ENCODE measurements around the gene FBXO31.
"Not testable (repeated sequence)": the region's sequence is repeated elsewhere in the genome, so short reads cannot be mapped to it uniquely, and the experiment has no call there.

Gene FBXO31

GRCh38 chr16:87411375-87412271 is 28.0 kb upstream of the FBXO31 start:
- DNase-seq, result no peak

DNA sequence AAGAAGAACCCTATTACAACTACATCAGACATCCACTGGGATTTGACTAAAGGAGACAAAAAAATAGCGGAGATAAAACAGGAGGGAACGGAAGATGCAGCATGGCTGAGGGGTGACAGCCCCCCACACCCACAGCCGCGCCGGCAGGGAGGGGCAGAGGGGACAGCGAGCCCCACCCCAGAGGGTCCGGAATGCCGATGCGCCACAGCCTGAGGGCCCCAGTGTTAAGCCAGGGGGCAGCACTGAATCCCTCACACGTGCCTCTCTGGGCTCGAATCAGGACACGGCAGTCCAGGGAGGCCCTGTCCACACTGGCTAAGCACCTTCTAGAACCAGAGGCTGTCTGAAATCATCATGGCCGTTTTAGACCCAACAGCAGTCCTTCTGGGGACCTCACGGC is 27.4 kb upstream of the FBXO31 start:
- no peak for DNase-seq

DNA sequence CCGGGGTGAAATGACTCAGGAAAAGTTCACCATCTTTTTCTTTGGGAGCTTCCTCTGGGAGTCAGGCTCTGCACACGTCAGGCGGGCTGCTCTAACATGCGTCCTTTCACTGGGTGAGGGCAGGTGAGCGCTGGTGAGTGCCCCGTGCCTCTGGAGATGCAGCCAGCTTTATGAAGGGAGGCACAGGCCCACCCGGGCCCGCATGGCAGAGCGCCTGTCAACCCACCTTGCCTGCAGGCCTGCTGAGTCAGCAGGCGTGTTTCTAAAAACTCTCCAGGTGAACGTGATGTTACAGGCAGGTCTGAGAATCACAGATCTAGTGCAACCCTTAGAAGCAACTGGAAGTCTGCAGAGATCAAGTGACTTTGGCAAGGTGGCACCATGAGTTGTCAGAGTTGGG is 27.0 kb upstream of the FBXO31 start:
- DNase-seq, result no peak

DNA sequence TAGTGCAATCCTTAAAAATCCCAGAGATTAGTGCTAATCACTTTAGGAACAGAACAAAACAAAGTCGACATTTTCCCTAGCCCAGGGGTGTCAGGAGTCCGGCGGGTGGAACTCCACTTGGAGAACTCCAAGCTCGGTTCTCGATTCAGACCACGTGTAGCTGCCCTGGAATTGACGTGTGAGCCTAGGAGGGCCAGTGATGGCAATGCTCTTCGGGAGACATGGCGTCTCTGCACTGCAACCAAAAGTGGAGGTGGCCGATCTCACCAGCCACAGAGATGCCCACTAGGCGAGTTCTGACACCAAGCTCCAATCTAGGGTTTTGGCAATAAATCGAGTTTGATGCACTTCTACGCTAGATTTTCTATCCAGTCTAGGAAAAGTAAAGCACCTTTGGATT is 26.2 kb upstream of the FBXO31 start:
- no peak for DNase-seq

DNA sequence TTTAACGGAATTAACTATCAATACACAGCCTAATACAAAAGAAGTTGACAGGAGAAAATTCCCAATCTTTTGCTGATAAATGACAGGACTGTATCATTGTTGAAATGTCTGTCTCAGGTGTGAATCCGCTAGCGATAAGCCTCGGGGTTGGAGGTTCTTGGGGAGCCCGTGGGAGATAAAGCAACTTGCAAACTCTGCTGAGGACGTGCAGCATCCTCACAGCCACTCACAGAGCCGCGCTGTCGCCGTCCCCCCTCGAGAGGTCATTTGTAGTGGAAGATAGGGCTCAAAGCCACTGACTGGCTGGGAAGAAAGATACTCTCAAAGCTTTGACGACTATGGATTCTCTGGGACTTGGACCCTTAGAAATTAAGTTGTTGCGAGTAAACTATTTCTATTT is 25.6 kb upstream of the FBXO31 start:
- DNase-seq, result no peak

DNA sequence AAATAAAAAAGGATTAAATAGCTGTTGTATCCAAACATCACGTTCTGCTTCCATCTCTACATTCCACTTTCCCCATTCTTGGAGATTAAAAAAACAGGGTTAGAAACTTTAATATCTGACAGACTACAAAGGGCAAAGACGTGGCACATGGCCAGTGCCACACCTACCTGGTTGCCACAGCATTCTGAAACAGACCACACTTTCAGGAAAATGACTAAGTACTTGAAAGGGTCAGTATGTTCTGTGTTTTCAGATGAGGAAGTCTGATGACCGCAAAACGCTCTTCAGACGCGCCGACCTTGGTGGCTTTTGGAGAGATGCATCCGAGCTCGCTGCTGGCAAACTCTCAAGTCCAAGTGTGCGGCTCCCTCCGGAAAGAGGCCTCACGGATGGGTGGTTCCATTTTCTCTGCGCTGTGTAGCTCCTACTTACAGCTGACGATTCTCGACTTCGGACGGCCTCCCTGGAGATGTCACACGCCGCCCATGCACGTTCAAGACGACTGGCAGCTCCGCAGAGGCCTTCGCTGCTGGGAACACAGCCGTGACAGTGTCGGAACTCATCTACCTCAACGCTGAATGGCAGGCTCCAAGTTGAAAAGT is 24.0 kb upstream of the FBXO31 start:
- DNase-seq, result peak; percentile 26

DNA sequence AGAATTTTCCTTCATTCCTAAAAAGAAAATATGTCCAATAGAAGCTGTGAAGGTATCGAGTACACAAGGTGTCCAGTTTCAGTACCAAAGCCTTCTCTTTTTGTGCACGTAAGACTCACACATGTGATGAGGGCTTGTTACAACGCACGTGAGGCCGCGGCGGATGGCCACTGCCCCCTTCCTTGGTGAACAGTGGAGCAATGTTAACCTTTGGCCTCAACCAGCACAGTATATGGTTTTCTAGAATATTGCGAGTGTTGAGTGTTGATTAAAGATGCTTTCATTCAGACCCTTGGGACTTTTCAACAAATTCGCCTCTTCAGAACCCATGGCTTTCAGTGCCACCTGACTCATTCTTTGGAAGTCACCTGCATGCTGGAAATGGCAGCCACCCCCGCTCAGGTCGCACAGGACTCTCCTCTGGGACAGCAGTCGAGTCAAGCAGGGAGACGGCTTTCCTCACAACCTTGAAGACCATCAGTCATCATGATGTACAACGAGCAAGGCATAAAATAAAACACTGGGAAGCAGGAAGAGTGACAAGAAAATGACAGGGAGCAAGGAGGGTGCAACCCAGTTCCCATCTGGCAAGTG is 23.0 kb upstream of the FBXO31 start:
- DNase-seq, result no peak

GRCh38 chr16:87404764-87405625 is 21.4 kb upstream of the FBXO31 start:
- DNase-seq, result no peak

DNA sequence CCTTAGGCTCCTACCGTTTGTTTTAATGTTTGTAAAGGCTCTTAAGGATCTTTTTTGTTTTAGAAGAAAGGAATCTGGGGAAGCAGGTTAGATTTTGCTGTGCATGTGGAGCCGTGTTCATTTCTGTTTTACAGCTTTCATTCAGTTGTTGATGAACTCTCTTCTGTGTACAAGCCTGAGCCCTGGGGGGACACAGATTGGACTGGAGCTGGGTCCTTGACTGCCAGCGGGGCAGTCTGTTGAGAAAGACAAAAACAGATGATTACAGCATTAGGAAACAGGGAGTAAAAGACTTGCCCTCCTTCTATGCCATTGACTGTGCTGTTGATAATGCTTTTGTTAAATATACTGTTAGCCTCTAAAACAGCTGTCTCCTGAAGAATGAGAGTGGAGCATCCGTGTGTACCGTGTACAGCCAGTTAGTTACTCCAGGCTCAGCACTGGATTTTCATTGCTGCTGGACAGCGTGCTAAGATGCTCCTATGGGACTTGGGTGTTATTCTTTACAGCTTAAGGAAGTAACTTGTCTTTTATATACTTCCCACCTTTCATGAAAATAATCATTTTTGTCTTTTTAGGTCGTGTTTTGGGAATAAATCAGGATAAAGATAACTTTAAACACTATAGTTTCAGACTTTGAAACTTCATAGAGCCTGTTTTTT is 11.7 kb upstream of the FBXO31 start:
- DNase-seq, result no peak

GRCh38 chr16:87393680-87394055 is 10.1 kb upstream of the FBXO31 start:
- no peak for DNase-seq

DNA sequence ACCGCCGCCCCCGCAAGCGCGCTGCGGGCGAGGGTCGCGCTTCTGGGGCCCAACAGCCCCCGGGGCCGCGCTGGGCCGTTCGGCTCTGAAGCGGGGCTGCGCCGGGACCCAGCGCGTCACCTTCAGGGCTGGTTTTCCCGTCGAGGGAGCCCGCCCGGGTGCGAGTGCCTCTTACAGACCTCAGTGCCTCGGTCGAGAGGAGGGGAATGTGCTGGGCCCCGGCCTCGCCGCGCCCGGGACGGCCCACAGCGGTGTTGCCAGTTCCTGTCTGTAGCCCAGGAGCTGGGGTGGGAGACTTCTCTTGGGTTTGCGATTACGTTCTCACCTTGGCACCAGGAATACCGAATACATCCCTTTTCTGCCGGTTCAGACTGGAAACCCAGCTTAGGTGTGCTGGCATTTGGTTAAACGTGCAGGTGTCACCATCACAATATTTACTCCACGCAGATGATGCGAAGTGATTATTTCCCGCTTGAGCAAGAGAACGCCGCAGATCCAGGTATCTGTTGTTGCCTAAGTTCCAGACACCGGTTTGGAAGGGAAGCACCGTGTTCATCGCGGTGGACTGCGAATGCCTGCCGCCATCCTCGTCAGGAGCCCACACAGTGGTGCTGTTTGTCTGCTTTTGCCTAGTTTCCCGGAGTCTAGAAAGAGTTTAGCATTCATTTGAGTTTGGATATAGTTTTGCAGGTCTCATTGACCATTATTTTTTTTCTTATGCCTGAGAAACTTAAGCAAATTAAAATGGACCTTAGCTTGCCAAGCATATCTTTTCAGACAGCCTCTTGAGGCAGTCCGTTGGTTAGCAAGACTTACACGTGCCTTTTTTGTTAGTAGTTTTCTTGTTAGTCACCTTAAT is 9.5 kb upstream of the FBXO31 start:
- DNase-seq, result peak; percentile 56

DNA sequence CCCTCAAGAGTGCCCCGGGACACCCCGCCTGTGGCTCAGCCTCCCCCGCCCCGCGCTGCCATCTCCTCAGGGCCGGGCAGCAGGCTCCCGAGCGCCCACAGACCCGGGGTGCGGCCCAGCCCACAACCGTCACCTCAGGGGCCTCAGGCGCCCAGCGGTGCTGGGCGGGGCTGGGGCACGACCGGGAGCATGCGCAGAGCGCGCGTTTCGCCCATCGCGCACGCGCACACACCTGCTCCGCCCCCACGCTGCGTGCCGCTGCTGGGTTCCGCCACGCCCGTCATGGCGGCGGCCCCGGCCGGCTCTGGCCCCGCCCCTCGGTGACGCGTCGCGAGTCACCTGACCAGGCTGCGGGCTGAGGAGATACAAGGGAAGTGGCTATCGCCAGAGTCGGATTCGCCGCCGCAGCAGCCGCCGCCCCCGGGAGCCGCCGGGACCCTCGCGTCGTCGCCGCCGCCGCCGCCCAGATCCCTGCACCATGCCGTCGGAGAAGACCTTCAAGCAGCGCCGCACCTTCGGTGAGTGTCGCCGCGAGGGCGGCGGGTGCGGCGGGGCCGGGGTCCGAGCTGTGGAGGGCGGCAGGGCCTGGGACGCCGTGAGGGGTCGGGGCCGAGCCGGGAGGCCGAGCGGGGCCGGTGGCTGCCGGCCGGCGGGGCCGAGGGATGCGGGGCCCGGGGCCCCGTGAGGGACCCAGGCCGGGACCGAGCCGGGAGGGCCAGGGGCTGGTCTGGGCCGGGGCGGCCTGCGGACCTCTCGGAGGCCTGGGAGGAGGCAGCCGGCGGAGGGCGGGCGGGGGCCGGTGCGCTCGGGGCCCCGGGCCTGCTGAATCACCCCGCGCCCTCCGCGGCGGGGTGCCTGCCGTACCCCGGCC is 8.6 kb upstream of the FBXO31 start, which contains the start of gene MAP1LC3B:
Gene MAP1LC3B (plus strand): TSS at position 387 of the 871 bp plus-strand sequence. CDS start 92 bp downstream, at position 479.
- DNase-seq, result peak; percentile 99

- DNase-seq, result no peak
Measured at GRCh38 chr16:87391324-87391949, 7.9 kb upstream of the FBXO31 start.

DNA sequence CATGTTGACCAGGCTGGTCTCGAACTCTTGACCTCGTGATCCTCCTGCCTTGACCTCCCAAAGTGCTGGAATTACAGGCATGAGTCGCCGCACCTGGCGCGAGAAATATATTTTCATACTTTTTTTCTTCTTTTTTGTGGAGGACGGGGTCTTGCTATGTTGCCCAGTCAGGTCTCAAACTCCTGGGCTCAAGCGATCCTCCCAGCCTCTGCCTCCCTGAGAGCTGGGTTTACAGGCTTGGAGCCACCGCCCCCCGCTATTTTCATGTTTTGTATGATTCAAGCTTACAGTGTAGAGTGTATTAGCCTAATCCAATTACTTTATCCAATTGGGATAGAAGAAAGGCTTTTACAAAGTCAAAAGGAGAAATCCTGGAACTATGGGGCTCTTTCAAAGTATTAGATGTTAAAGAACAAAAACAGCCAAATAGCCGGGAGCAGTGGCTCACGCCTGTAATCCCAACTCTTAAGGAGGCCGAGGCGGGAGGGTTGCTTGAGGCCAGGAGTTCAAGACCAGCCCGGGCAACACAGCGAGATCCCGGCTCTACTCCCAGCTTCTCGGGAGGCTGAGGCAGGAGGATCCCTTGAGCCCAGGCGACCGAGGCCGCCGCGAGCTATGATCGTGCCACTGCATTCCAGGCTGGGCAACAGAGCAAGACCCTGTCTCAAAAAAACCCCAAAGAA is 7.2 kb upstream of the FBXO31 start:
- DNase-seq, result no peak

DNA sequence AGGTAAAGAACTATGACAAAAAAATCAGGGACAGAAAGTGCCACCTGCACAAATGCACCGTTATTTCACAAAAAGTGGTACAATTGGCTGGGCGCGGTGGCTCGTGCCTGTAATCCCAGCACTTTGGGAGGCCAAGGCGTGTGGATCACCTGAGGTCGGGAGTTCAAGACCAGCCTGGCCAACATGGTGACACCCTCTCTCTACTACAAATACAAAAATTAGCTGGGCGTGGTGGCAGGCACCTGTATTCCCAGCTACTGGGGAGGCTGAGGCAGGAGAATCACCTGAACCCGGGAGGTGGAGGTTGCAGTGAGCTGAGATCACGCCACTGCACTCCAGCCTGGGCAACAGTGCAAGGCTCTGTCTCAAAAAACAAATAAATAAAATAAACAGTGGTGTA is 6.3 kb upstream of the FBXO31 start:
- not testable (repeated sequence) for DNase-seq

DNA sequence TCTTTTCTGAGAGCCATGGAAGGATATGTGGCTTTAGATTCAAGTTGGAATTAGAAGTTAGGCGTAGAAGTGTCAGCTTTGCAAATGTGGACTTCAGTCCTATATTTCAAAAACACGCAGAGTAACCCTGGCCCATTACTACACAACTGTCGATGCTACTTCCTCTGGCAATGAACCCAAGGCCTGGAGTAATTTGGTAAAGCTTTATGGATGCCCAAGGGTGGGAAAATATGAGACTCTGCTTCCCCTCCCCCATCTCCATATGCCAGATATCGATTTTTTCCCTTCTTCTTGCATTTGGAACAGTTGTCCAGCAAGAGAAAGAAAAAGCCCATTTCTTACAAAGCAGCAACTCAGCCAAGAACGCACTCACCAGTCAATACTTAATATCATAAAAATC is 5.7 kb upstream of the FBXO31 start:
- DNase-seq, result no peak

DNA sequence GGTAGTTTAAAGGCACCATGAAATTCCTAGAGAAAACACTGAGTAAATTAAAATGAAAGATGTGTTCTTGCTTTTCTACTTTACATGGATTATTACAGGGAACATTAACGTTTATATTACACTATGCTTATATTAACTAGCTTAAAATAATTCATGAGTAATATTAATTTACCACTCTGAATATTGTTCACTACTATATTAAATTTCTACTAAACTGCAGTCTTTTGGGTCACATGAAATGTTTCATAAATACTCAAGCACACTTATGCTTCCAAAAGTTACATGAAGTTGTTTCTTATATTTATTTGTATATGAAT is 5.2 kb upstream of the FBXO31 start:
- DNase-seq, result no peak

DNA sequence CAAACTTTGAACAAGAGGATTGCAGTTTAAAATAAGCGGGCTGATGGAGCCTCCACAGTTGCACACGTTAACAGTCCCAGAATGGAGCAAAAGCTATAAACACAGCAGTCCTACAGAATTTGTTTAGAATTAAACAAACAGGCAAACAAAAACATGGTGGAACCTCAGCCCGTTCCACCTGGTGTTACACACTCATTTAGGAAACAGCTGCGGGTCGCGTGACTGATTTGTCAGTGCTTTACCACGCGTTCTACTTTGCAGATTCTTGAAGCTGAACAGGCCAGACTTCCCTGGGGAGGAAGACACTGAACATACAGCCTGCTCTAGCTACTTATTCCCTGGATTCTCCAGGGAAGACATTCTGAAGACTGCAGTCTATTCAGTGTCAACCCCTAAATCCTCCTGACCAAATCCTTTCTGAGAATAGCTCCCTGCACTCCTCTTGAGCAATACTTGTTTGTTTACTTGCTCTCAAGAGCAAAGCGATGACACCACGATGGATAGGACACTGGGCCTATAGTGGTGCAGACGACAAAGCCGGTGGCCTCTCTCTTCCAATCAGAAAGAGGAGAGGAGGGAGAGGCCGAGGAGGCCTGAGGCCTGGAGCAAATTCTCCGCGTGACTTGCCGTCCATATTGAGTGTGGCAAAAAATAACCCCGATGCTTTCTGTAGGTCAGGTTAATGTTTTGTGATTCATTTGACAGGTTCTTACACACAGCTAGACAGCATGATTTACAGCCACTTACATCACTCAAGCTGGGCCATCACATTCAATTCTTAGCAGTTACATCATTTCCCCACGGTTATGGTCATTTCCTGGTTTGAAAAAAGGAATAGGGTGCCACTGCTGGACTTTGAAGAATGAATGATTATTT is 4.6 kb upstream of the FBXO31 start:
- DNase-seq, result peak; percentile 97

DNA sequence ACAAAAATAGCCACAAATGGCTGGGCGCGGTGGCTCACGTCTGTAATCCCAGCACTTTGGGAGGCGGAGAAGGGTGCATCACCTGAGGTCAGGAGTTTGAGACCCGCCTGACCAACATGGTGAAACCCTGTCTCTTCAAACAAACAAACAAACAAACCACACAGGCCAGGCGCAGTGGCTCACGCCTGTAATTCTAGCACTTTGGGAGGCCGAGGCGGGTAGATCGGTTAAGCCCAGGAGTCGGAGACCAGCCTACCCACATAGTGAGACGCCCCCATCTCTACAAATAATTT is 1.2 kb upstream of the FBXO31 start:
- not testable (repeated sequence) for DNase-seq
